HepG2 (cell line): ENCODE measurements around the gene CST3. TPM values are rescaled to one million over a fixed set of nuclear protein-coding genes. Genes with fewer than 3 reads are reported as not detected.

Experiments used
- MED13 ChIP-seq: sonication (generic); formaldehyde crosslinking; IDR thresholded peaks from 2 replicates; pipeline ENCODE4 v1.5.0; 2020; ENCODE audit warnings: missing genetic modification reagents
- MYNN ChIP-seq: sonication (generic); formaldehyde crosslinking; IDR thresholded peaks from 2 replicates; pipeline ENCODE4 v1.4.0; 2020; ENCODE audit warnings: mild to moderate bottlenecking, low read depth, missing genetic modification reagents
- NFATC3 ChIP-seq: sonication (generic); formaldehyde crosslinking; IDR thresholded peaks from 2 replicates; pipeline ENCODE4 v1.5.1; 2020; ENCODE audit warnings: mild to moderate bottlenecking, missing genetic modification reagents
- NR1H2 ChIP-seq: sonication (generic); formaldehyde crosslinking; IDR thresholded peaks from 2 replicates; pipeline ENCODE4 v1.8.1; 2022; ENCODE audit warnings: low read depth, missing genetic modification reagents, borderline replicate concordance
- PTBP1 ChIP-seq: fragments of 200-400 bp; formaldehyde crosslinking; IDR thresholded peaks from 2 replicates; pipeline ENCODE4 v1.6.1; 2018; ENCODE audit warnings: low read length, low read depth; ENCODE audit not compliant: poor library complexity, severe bottlenecking
- SAFB2 ChIP-seq: sonication (generic); formaldehyde crosslinking; IDR thresholded peaks from 2 replicates; pipeline ENCODE4 v1.5.1; 2020; ENCODE audit warnings: missing genetic modification reagents, low read depth, mild to moderate bottlenecking, borderline replicate concordance
- SALL1 ChIP-seq: sonication (generic); formaldehyde crosslinking; IDR thresholded peaks from 2 replicates; pipeline ENCODE4 v1.8.0; 2022; ENCODE audit warnings: mild to moderate bottlenecking, missing genetic modification reagents
- SIX1 ChIP-seq: sonication (generic); formaldehyde crosslinking; IDR thresholded peaks from 2 replicates; pipeline ENCODE4 v1.4.0; 2020; ENCODE audit warnings: missing genetic modification reagents, borderline replicate concordance
- SNAPC2 ChIP-seq: sonication (generic); formaldehyde crosslinking; IDR thresholded peaks from 2 replicates; pipeline ENCODE4 v1.8.1; 2022; ENCODE audit warnings: mild to moderate bottlenecking, missing genetic modification reagents
- TEAD3 ChIP-seq: optimal IDR thresholded peaks from 2 replicates; pipeline ENCODE3; 2016; ENCODE audit warnings: borderline replicate concordance
- ZBTB7A ChIP-seq: sonication (generic); formaldehyde crosslinking; IDR thresholded peaks from 2 replicates; pipeline ENCODE4 v1.8.0; 2022; ENCODE audit warnings: mild to moderate bottlenecking, missing genetic modification reagents
- ZNF550 ChIP-seq: sonication (generic); formaldehyde crosslinking; IDR thresholded peaks from 2 replicates; pipeline ENCODE4 v1.4.0; 2020; ENCODE audit warnings: mild to moderate bottlenecking, missing genetic modification reagents, borderline replicate concordance
- ZNF605 ChIP-seq: sonication (generic); formaldehyde crosslinking; IDR thresholded peaks from 2 replicates; pipeline ENCODE4 v1.8.0; 2022; ENCODE audit warnings: mild to moderate bottlenecking, missing genetic modification reagents
- ZNF614 ChIP-seq: IDR thresholded peaks from 2 replicates; pipeline ENCODE4 v1.6.1; 2018; ENCODE audit warnings: missing biosample characterization, missing genetic modification reagents, inconsistent platforms, borderline replicate concordance
- ZNF780A ChIP-seq: sonication (generic); formaldehyde crosslinking; IDR thresholded peaks from 2 replicates; pipeline ENCODE4 v1.8.0; 2022; ENCODE audit warnings: mild to moderate bottlenecking, missing genetic modification reagents, moderate library complexity
- polyA plus RNA-seq, 8 experiments: library from polyadenylated mRNA; depleted of rRNA in 3 of 8; stranded (reverse) in 7 of 8; unstranded in 1 of 8; fragments of >200 nt; fragmentation: Illumina TruSeq in 4 of 8; extraction: Trizol in 4 of 8; gene quantifications; 2 replicates each; pipeline versions ENCODE4 v1.2.1 to v1.2.3, GENCODE V29; 2011 to 2016; ENCODE audit warnings: low read depth in 4 of 8, missing spikeins in 1 of 8, mixed read lengths in 1 of 8; ENCODE audit not compliant: insufficient read depth in 1 of 8
- total RNA-seq, 5 experiments: library from RNA; depleted of rRNA; stranded (reverse); fragments of >200 nt; fragmentation: Illumina TruSeq; extraction: Trizol; gene quantifications; 2 replicates each; pipeline ENCODE4 v1.2.3, GENCODE V29; 2016; ENCODE audit warnings: low read depth in 1 of 5
- TF ChIP-seq, protein P1 (sequence below): sonication (generic); formaldehyde crosslinking; IDR thresholded peaks from 2 replicates; pipeline ENCODE4 v1.4.0; 2020; ENCODE audit warnings: missing genetic modification reagents
- TF ChIP-seq, protein P2 (sequence below): sonication (generic); formaldehyde crosslinking; IDR thresholded peaks from 2 replicates; pipeline ENCODE4 v1.4.0; 2020; ENCODE audit warnings: mild to moderate bottlenecking, low read depth, missing genetic modification reagents
- TF ChIP-seq, protein P3 (sequence below): sonication (generic); formaldehyde crosslinking; IDR thresholded peaks from 2 replicates; pipeline ENCODE4 v1.4.0; 2020; ENCODE audit warnings: missing genetic modification reagents, low read depth, mild to moderate bottlenecking, borderline replicate concordance
- TF ChIP-seq, protein P4 (sequence below): sonication (generic); formaldehyde crosslinking; IDR thresholded peaks from 2 replicates; pipeline ENCODE4 v1.5.1; 2020; ENCODE audit warnings: mild to moderate bottlenecking, missing genetic modification reagents, borderline replicate concordance

The CST3 gene
- total and polyA plus RNA-seq, 2 of the 13 experiments (the other 11 are each of a cell fraction or from before 2014, with no cell fraction given): 690 to 1,005 TPM

DNA sequence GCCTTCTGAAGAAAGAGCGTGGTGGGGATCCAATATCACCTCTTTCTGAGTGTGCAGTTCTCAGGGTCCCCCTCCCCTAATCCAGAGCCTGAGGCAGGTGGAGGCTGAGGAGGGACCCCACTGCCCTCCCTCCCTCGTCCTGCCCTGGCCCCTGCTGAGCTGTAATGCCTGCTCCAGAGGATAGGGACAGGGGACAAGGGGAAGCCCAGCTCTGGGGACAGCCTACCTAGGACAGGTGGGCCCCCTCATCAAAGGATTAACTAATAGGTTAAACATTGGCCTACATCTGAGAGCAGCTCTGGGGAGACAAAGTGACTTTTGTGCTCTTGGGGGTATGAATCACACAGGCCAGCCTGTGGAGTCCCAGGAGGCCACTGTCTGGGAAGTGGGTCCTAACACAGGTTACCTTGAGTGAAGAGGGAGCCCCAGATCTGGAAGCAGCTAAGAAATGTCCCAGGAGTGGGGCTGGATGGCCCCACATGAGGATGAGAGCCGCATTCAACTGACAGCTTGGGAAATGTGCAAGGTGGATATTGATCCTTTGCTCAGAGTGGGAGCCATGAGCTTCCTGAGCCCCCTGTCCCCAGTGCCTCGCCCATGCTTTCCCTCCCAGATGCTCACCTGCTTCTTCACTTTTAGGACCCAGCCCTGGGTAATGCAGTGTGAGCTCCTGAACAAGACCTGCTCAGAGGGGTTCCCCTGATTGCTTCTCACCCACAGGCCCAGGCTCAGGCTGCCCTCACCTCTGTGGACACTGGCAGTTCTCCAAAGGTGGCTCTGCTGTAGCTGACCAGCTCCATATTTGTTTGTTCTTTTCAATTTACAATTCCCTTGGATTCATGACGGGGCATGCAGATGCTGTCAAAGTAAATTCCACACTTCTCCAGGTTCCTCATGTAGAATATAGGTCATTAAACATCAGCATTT is 51.7 kb downstream of the CST3 start (continued):
- TF ChIP-seq, protein P1, sequence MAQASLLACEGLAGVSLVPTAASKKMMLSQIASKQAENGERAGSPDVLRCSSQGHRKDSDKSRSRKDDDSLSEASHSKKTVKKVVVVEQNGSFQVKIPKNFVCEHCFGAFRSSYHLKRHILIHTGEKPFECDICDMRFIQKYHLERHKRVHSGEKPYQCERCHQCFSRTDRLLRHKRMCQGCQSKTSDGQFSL: 0 out of 2 replicates have a peak, but pooled peaks have one; percentile 42
- TF ChIP-seq MYNN (CRISPR knock-in tag) (no peak), SNAPC2 (CRISPR knock-in tag) (no peak), NFATC3 (no peak), TEAD3 (CRISPR knock-in tag) (peak; percentile 52), SIX1 (CRISPR knock-in tag) (0 out of 2 replicates have a peak, but pooled peaks have one; percentile 10), NR1H2 (no peak), SALL1 (CRISPR knock-in tag) (peak; percentile 74), ZNF780A (CRISPR knock-in tag) (0 out of 2 replicates have a peak, but pooled peaks have one; percentile 16), ZNF605 (peak; percentile 65; the same call in 1 of the 2 replicates), ZBTB7A (CRISPR knock-in tag) (peak; percentile 81; the same call in 1 of the 2 replicates), ZNF614 (CRISPR knock-in tag) (peak; percentile 30; the same call in 1 of the 2 replicates), ZNF550 (CRISPR knock-in tag) (peak; percentile 57; the same call in 1 of the 2 replicates), PTBP1 (no peak), SAFB2 (CRISPR knock-in tag) (no peak), MED13 (0 out of 2 replicates have a peak, but pooled peaks have one; percentile 35)
- TF ChIP-seq, protein P2, sequence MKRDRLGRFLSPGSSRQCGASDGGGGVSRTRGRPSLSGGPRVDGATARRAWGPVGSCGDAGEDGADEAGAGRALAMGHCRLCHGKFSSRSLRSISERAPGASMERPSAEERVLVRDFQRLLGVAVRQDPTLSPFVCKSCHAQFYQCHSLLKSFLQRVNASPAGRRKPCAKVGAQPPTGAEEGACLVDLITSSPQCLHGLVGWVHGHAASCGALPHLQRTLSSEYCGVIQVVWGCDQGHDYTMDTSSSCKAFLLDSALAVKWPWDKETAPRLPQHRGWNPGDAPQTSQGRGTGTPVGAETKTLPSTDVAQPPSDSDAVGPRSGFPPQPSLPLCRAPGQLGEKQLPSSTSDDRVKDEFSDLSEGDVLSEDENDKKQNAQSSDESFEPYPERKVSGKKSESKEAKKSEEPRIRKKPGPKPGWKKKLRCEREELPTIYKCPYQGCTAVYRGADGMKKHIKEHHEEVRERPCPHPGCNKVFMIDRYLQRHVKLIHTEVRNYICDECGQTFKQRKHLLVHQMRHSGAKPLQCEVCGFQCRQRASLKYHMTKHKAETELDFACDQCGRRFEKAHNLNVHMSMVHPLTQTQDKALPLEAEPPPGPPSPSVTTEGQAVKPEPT (CRISPR knock-in tag): peak; percentile 16; the same call in 1 of the 2 replicates
- TF ChIP-seq, protein P3, sequence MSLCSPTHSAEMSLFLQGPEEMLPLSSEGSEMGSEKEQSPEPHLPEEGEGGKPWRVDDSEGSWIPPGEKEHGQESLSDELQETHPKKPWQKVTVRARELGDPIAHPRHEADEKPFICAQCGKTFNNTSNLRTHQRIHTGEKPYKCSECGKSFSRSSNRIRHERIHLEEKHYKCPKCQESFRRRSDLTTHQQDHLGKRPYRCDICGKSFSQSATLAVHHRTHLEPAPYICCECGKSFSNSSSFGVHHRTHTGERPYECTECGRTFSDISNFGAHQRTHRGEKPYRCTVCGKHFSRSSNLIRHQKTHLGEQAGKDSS (CRISPR knock-in tag): no peak
- TF ChIP-seq, protein P4, sequence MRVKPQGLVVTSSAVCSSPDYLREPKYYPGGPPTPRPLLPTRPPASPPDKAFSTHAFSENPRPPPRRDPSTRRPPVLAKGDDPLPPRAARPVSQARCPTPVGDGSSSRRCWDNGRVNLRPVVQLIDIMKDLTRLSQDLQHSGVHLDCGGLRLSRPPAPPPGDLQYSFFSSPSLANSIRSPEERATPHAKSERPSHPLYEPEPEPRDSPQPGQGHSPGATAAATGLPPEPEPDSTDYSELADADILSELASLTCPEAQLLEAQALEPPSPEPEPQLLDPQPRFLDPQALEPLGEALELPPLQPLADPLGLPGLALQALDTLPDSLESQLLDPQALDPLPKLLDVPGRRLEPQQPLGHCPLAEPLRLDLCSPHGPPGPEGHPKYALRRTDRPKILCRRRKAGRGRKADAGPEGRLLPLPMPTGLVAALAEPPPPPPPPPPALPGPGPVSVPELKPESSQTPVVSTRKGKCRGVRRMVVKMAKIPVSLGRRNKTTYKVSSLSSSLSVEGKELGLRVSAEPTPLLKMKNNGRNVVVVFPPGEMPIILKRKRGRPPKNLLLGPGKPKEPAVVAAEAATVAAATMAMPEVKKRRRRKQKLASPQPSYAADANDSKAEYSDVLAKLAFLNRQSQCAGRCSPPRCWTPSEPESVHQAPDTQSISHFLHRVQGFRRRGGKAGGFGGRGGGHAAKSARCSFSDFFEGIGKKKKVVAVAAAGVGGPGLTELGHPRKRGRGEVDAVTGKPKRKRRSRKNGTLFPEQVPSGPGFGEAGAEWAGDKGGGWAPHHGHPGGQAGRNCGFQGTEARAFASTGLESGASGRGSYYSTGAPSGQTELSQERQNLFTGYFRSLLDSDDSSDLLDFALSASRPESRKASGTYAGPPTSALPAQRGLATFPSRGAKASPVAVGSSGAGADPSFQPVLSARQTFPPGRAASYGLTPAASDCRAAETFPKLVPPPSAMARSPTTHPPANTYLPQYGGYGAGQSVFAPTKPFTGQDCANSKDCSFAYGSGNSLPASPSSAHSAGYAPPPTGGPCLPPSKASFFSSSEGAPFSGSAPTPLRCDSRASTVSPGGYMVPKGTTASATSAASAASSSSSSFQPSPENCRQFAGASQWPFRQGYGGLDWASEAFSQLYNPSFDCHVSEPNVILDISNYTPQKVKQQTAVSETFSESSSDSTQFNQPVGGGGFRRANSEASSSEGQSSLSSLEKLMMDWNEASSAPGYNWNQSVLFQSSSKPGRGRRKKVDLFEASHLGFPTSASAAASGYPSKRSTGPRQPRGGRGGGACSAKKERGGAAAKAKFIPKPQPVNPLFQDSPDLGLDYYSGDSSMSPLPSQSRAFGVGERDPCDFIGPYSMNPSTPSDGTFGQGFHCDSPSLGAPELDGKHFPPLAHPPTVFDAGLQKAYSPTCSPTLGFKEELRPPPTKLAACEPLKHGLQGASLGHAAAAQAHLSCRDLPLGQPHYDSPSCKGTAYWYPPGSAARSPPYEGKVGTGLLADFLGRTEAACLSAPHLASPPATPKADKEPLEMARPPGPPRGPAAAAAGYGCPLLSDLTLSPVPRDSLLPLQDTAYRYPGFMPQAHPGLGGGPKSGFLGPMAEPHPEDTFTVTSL (CRISPR knock-in tag): peak; percentile 74
